Measurements from ENCODE around the gene TRPV2.
"Not testable (repeated sequence)": the region's sequence is repeated elsewhere in the genome, so short reads cannot be mapped to it uniquely, and the experiment has no call there.

Gene TRPV2

DNA sequence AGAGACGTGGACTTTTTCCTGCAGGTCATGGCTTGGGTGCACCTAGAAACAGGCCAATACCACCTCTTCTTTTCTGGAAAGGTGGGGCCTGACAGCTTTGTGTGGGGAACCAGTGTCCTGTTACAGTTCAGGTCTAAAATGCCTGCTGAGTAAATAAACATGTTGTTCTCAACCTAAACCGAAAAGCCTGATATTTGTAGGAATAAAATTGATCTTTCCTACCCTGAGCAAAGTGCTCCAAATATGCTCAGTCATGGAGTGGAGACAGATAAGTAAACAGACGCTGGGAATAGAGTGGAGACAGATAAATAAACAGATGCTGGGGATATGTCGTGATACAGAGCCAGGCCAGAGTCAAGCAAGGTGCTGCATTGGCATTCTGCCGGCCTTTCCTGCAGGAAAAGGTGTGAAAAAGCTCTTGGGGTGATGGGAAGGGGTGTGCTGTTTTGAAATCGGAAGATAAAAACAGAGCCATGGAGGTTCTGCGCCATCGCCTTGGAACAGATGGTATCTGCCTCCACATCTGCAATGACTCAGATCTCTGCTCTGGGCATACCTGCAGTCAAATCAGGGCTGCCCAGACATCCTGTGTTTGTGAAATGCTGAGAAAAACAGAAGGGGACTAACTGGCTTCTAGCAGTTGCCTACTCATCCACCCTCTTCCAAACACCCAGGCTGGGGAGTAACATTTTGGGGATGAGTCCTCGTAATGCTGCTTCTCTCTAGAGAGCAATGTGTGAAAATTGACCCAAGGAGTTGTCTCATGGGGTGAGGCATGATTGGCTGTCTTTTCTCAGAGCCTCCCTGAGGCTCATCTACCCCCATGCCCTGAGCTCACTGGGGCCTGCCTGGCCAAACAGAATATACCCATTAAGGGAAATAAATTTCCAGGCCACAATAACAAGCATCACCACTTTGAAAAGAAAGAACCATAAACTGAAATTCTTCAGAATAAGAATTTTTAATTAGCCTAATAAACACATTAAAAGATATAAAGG, 16.8 kb upstream of the TRPV2 start:
- H3K18ac ChIP-seq (ENCODE audit: low read length) = no peak overlapping the region
- no peak overlapping the region for H3K4me2 ChIP-seq (ENCODE audit: low read length)
- no peak overlapping the region for H2AK5ac ChIP-seq (ENCODE audit: low read length)
- peak; percentile 80 for DNase-seq
- no peaks in the 10 kb centered on the region for H3K79me1 ChIP-seq (ENCODE audit: low read length)
- H2BK15ac ChIP-seq (replicated peaks; ENCODE audit: low read depth) = no peak overlapping the region
- H2BK5ac ChIP-seq (ENCODE audit: low read length) = no peak overlapping the region
- H3K56ac ChIP-seq (ENCODE audit: low read length) = peak overlapping the region; percentile 5
- no CpG with 5 or more reads among the region's 9 CpGs for WGBS (ENCODE audit: extremely low coverage, insufficient coverage, low lambda C conversion rate)
- H3K27ac ChIP-seq (ENCODE audit: low read depth, low read length) = peak overlapping the region; percentile 36
- no peak overlapping the region for H4K5ac ChIP-seq (ENCODE audit: low read length)
- no peak overlapping the region for H3K23ac ChIP-seq (ENCODE audit: low read length)
- H3K27me3 ChIP-seq (ENCODE audit: insufficient read depth, low read length, poor library complexity) = no peaks in the 10 kb centered on the region
- no peak overlapping the region for H3K4me3 ChIP-seq (ENCODE audit: low read length)
- H4K8ac ChIP-seq (ENCODE audit: low read depth, low read length) = no peak overlapping the region
- no peaks in the 10 kb centered on the region for H3K79me2 ChIP-seq (ENCODE audit: control insufficient read depth, insufficient read depth, low read length)
- H2BK120ac ChIP-seq (ENCODE audit: low read depth, low read length) = no peak overlapping the region
- no peaks in the 10 kb centered on the region for H3K36me3 ChIP-seq (ENCODE audit: control insufficient read depth, insufficient read depth, low read length)
- H3K4me1 ChIP-seq (ENCODE audit: control insufficient read depth, low read depth, low read length) = peaks cover 3% of the 10 kb centered on the region
- H3K4ac ChIP-seq (ENCODE audit: low read depth, low read length) = no peak overlapping the region
- no peak overlapping the region for H3K9ac ChIP-seq (ENCODE audit: low read length)

DNA sequence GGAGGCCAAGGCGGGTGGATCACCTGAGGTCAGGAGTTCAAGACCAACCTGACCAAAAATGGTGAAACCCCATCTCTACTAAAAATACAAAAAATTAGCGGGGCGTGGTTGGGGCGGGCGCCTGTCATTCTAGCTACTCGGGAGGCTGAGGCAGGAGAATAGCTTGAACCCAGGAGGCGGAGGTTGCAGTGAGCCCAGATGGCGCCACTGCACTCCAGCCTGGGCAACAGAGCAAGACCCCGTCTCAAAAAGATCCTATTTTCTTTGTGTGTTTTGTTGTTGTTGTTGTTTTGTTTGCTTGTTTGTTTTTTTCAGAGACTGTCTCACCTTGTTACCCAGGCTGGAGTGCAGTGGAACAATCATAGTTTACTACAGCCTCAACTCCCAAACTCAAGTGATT, 11.5 kb upstream of the TRPV2 start:
- not testable (repeated sequence) for H3K27me3 ChIP-seq (ENCODE audit: insufficient read depth, low read length, poor library complexity); H4K5ac ChIP-seq (ENCODE audit: low read length); H2AK5ac ChIP-seq (ENCODE audit: low read length); H3K23ac ChIP-seq (ENCODE audit: low read length); H3K79me1 ChIP-seq (ENCODE audit: low read length); H3K79me2 ChIP-seq (ENCODE audit: control insufficient read depth, insufficient read depth, low read length); H3K27ac ChIP-seq (ENCODE audit: low read depth, low read length); H3K36me3 ChIP-seq (ENCODE audit: control insufficient read depth, insufficient read depth, low read length); H3K18ac ChIP-seq (ENCODE audit: low read length); H3K4me1 ChIP-seq (ENCODE audit: control insufficient read depth, low read depth, low read length); H3K56ac ChIP-seq (ENCODE audit: low read length); H2BK15ac ChIP-seq (replicated peaks; ENCODE audit: low read depth); H3K4ac ChIP-seq (ENCODE audit: low read depth, low read length); H3K9ac ChIP-seq (ENCODE audit: low read length); H3K4me2 ChIP-seq (ENCODE audit: low read length); H2BK5ac ChIP-seq (ENCODE audit: low read length); DNase-seq; H3K4me3 ChIP-seq (ENCODE audit: low read length); H2BK120ac ChIP-seq (ENCODE audit: low read depth, low read length); H4K8ac ChIP-seq (ENCODE audit: low read depth, low read length)
- no CpG with 5 or more reads among the region's 9 CpGs for WGBS (ENCODE audit: extremely low coverage, insufficient coverage, low lambda C conversion rate)

DNA sequence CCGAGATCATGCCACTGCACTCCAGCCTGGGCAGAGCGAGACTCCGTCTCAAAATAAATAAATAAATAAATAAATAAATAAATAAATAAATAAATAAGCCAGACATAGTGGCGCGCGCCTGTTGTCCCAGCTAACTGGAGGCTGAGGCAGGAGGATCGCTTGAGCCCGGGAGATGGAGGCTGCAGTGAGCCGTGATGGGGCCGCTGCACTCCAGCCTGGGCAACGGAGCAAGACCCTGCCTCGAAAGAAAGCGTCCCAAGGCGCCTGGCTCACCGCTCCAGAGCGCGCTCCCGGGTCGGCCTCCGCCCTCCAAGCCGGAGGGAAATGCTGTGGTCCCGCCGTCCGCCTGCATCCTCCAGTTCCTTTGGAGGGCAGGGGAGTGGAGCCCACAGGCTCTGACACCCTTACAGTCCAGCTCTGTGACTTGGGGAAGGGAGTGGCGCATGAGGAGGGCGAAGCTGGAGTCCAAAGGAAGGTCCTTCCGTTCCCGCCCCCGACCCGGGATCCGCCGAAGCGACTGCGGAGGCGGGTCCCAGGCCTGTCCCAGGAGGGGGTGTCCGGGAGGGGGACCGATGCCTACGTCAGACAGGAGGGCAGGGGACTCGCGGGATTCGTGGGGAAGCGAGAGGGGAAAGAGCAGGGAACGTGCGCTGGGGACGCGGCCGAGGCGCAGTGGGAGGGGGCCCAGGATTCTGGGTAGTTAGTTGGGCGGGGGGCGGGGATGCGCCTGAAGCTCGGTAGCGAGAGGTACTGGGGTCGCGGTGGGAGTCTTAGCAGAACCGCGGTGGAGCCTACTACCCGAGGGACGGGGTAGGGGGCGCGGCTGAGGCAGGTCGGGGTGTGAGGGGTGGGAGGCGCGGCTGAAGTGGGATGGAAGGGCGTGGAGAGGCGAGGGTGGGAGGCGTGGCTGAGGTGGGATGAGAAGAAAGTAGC, 8.4 kb upstream of the TRPV2 start:
- peak overlapping the region; percentile 96 for H3K56ac ChIP-seq (ENCODE audit: low read length)
- H4K8ac ChIP-seq (ENCODE audit: low read depth, low read length) = no peak overlapping the region
- no peaks in the 10 kb centered on the region for H3K4me1 ChIP-seq (ENCODE audit: control insufficient read depth, low read depth, low read length)
- H3K79me2 ChIP-seq (ENCODE audit: control insufficient read depth, insufficient read depth, low read length) = no peaks in the 10 kb centered on the region
- H3K4me2 ChIP-seq (ENCODE audit: low read length) = peak overlapping the region; percentile 97
- H2BK5ac ChIP-seq (ENCODE audit: low read length) = no peak overlapping the region
- no peak overlapping the region for H3K4ac ChIP-seq (ENCODE audit: low read depth, low read length)
- no peak overlapping the region for H3K27ac ChIP-seq (ENCODE audit: low read depth, low read length)
- H2BK15ac ChIP-seq (replicated peaks; ENCODE audit: low read depth) = no peak overlapping the region
- H3K79me1 ChIP-seq (ENCODE audit: low read length) = no peaks in the 10 kb centered on the region
- H3K9ac ChIP-seq (ENCODE audit: low read length) = peak overlapping the region; percentile 92
- H3K23ac ChIP-seq (ENCODE audit: low read length) = peak overlapping the region; percentile 89
- DNase-seq = peak; percentile 83
- no peak overlapping the region for H4K5ac ChIP-seq (ENCODE audit: low read length)
- no peaks in the 10 kb centered on the region for H3K27me3 ChIP-seq (ENCODE audit: insufficient read depth, low read length, poor library complexity)
- no CpG with 5 or more reads among the region's 67 CpGs for WGBS (ENCODE audit: extremely low coverage, insufficient coverage, low lambda C conversion rate)
- H2AK5ac ChIP-seq (ENCODE audit: low read length) = no peak overlapping the region
- H2BK120ac ChIP-seq (ENCODE audit: low read depth, low read length) = no peak overlapping the region
- H3K36me3 ChIP-seq (ENCODE audit: control insufficient read depth, insufficient read depth, low read length) = no peaks in the 10 kb centered on the region
- H3K4me3 ChIP-seq (ENCODE audit: low read length) = peak overlapping the region; percentile 65
- peak overlapping the region; percentile 44 for H3K18ac ChIP-seq (ENCODE audit: low read length)

DNA sequence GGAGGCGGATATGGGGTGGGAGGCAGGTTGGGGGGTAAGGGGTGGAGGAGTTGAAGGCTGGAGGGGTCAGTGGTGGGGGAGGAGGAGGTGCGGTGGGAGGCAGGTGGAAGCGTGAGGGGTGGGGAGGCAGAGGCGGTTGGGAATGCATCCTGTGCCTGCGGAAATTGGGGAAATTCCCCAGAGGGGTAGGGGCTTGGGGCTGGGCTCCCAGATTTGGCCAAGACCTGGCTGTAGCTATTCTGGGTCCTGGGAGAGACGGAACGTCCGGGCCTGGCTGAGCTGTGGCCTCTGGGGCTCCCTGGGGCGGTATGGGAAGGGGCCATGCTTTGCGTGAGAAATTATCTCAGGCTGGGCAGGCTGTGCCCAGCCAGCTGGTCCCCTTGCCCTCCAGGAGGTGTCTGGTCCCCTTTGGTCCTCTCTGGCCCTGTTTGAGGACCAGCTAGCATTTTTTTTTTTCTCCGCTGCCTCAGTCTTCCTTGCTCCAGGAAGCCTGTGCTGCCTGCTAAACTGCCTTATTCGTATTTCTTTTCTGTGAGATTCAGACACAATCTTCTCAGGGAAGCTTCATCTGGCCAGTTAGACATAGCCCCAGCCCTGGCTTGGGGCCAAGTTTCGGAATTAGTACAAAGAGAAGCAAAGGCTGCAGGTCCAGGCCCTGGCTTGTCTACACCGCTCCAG, 7.3 kb upstream of the TRPV2 start:
- H2BK15ac ChIP-seq (replicated peaks; ENCODE audit: low read depth) = no peak overlapping the region
- no peak overlapping the region for H3K4me2 ChIP-seq (ENCODE audit: low read length)
- H2AK5ac ChIP-seq (ENCODE audit: low read length) = no peak overlapping the region
- no peak overlapping the region for H4K8ac ChIP-seq (ENCODE audit: low read depth, low read length)
- no peak overlapping the region for H3K4me3 ChIP-seq (ENCODE audit: low read length)
- H2BK120ac ChIP-seq (ENCODE audit: low read depth, low read length) = no peak overlapping the region
- H3K18ac ChIP-seq (ENCODE audit: low read length) = no peak overlapping the region
- WGBS (ENCODE audit: extremely low coverage, insufficient coverage, low lambda C conversion rate) = no CpG with 5 or more reads among the region's 14 CpGs
- H3K79me1 ChIP-seq (ENCODE audit: low read length) = no peaks in the 10 kb centered on the region
- no peaks in the 10 kb centered on the region for H3K4me1 ChIP-seq (ENCODE audit: control insufficient read depth, low read depth, low read length)
- no peaks in the 10 kb centered on the region for H3K79me2 ChIP-seq (ENCODE audit: control insufficient read depth, insufficient read depth, low read length)
- no peak overlapping the region for H2BK5ac ChIP-seq (ENCODE audit: low read length)
- no peak overlapping the region for H3K4ac ChIP-seq (ENCODE audit: low read depth, low read length)
- H3K27ac ChIP-seq (ENCODE audit: low read depth, low read length) = no peak overlapping the region
- no peaks in the 10 kb centered on the region for H3K27me3 ChIP-seq (ENCODE audit: insufficient read depth, low read length, poor library complexity)
- H3K9ac ChIP-seq (ENCODE audit: low read length) = no peak overlapping the region
- no peak for DNase-seq
- no peaks in the 10 kb centered on the region for H3K36me3 ChIP-seq (ENCODE audit: control insufficient read depth, insufficient read depth, low read length)
- H3K56ac ChIP-seq (ENCODE audit: low read length) = no peak overlapping the region
- no peak overlapping the region for H3K23ac ChIP-seq (ENCODE audit: low read length)
- H4K5ac ChIP-seq (ENCODE audit: low read length) = no peak overlapping the region

DNA sequence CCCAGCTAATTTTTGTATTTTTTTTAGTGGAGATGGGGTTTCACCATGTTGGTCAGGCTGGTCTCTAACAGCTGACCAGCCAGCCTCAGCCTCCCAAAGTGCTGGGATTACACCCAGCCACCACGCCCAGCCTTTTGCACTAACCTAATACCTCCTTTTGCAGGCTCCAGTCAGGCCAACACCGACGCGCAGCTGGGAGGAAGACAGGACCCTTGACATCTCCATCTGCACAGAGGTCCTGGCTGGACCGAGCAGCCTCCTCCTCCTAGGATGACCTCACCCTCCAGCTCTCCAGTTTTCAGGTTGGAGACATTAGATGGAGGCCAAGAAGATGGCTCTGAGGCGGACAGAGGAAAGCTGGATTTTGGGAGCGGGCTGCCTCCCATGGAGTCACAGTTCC, 2.0 kb downstream of the TRPV2 start:
- no peak overlapping the region for H3K18ac ChIP-seq (ENCODE audit: low read length)
- DNase-seq = no peak
- H3K23ac ChIP-seq (ENCODE audit: low read length) = no peak overlapping the region
- no peak overlapping the region for H4K5ac ChIP-seq (ENCODE audit: low read length)
- H2AK5ac ChIP-seq (ENCODE audit: low read length) = no peak overlapping the region
- H2BK5ac ChIP-seq (ENCODE audit: low read length) = no peak overlapping the region
- no peak overlapping the region for H3K56ac ChIP-seq (ENCODE audit: low read length)
- H2BK120ac ChIP-seq (ENCODE audit: low read depth, low read length) = no peak overlapping the region
- no peak overlapping the region for H3K4ac ChIP-seq (ENCODE audit: low read depth, low read length)
- H3K9ac ChIP-seq (ENCODE audit: low read length) = no peak overlapping the region
- H3K36me3 ChIP-seq (ENCODE audit: control insufficient read depth, insufficient read depth, low read length) = no peaks in the 10 kb centered on the region
- H4K8ac ChIP-seq (ENCODE audit: low read depth, low read length) = no peak overlapping the region
- no peak overlapping the region for H3K4me2 ChIP-seq (ENCODE audit: low read length)
- H3K27me3 ChIP-seq (ENCODE audit: insufficient read depth, low read length, poor library complexity) = no peaks in the 10 kb centered on the region
- no peaks in the 10 kb centered on the region for H3K79me2 ChIP-seq (ENCODE audit: control insufficient read depth, insufficient read depth, low read length)
- WGBS (ENCODE audit: extremely low coverage, insufficient coverage, low lambda C conversion rate) = no CpG with 5 or more reads among the region's 7 CpGs
- no peaks in the 10 kb centered on the region for H3K79me1 ChIP-seq (ENCODE audit: low read length)
- H2BK15ac ChIP-seq (replicated peaks; ENCODE audit: low read depth) = no peak overlapping the region
- H3K4me3 ChIP-seq (ENCODE audit: low read length) = no peak overlapping the region
- no peak overlapping the region for H3K27ac ChIP-seq (ENCODE audit: low read depth, low read length)
- H3K4me1 ChIP-seq (ENCODE audit: control insufficient read depth, low read depth, low read length) = no peaks in the 10 kb centered on the region
